ENCODE measurements around the gene KRT6B.

DNA sequence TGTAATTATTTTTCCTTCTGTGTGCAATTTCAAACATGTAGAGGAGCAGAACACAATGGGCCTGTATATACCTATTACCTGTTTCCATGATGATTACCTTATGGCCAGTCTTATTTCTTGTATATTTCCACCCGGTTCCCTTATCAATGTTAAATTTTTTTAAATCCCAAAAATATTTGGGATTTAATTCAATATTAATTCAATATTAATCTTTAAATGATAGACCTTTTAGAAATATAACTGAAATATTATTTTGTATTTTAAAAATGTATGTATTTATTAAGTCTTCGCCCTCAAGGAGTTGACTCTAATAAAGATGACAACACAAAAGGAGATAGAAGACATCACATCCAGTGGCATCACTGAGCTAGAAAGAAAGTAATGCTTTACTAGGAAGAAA is 22.3 kb upstream of the KRT6B start:
- TF ChIP-seq, protein P1, sequence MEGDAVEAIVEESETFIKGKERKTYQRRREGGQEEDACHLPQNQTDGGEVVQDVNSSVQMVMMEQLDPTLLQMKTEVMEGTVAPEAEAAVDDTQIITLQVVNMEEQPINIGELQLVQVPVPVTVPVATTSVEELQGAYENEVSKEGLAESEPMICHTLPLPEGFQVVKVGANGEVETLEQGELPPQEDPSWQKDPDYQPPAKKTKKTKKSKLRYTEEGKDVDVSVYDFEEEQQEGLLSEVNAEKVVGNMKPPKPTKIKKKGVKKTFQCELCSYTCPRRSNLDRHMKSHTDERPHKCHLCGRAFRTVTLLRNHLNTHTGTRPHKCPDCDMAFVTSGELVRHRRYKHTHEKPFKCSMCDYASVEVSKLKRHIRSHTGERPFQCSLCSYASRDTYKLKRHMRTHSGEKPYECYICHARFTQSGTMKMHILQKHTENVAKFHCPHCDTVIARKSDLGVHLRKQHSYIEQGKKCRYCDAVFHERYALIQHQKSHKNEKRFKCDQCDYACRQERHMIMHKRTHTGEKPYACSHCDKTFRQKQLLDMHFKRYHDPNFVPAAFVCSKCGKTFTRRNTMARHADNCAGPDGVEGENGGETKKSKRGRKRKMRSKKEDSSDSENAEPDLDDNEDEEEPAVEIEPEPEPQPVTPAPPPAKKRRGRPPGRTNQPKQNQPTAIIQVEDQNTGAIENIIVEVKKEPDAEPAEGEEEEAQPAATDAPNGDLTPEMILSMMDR (IDR thresholded peaks at IDR 0.05) = no peak
- TF ChIP-seq EP300 (IDR thresholded peaks at IDR 0.05) (no peak), POLR2A (IDR thresholded peaks at IDR 0.05) (no peak), POLR2AphosphoS5 (IDR thresholded peaks at IDR 0.05) (no peak)

Measured in sigmoid colon (tissue), 4 donors.